ENCODE data around the gene MAP1LC3B2. TPM values are rescaled to one million over a fixed set of nuclear protein-coding genes. Genes with fewer than 3 reads are reported as not detected.
A peak's percentile ranks its signal among the peaks of the same experiment; 100 is the strongest.

MAP1LC3B2 gene
- 6.9 TPM for polyA plus RNA-seq

DNA sequence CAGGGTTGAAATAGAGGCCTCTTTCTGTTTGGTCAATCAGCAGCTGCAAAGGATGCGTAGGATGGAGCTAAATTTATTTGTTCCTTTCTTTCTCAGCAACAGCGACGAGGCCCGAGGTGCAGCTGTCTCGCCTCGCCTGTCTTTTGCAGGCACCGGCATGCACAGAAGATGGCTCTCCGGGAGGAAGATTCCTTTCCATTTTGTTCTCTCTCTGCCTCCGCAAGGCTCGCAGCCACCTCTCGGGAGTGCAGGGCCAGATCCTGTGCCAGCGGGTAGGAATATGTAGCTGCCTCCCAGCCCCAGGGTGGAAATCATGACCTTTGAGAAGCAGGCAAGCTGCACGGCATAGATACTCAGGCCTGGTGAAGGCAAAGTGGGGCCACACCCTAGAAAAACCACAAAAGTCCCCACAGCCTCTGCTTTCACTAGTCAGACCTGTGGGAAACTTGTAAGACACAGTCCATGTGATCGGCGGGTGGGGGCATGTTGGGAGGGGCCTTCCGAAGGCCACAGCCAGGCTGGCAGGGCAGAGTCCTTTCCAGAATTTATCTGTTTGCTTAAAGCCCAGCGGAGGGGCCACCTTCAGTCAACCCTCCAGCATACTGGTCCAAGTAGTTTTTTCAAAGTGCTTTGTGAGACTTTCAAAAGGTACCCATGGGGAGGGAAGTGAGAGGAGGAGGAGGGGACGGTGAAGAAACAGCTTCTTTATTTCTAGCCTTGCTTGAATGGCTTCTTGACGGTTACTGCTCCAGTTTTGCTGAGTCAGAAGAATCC is at the start of gene MAP1LC3B2:
Gene MAP1LC3B2 (plus strand): TSS at position 220 of the 774 bp plus-strand sequence. CDS start 16,562 bp downstream, outside the sequence.
- peak within 1 kb of the TSS; percentile 83 to 92 (median 87) for H3K4me3 Mint-ChIP-seq
- H3K4me1 Mint-ChIP-seq, result peaks cover 18 to 35% (median 34%) of the 10 kb centered on the region in 3 donors
- peaks cover under 1 to 8% (median 5%) of the 10 kb centered on the region in 3 donors for H3K9me3 Mint-ChIP-seq
- H3K27me3 Mint-ChIP-seq, result no peaks in the 10 kb centered on the region
- H3K36me3 Mint-ChIP-seq, result peaks cover 4% of the 10 kb centered on the region
- peak within 1 kb of the TSS; percentile 99 for H3K27ac Mint-ChIP-seq

GRCh38 chr12:116513944-116514343 is 45.2 kb upstream of the MAP1LC3B2 start:
- H3K4me3 Mint-ChIP-seq, result no peak overlapping the region
- H3K27me3 Mint-ChIP-seq, result no peaks in the 10 kb centered on the region
- H3K36me3 Mint-ChIP-seq, result peaks cover 2% of the 10 kb centered on the region
- H3K27ac Mint-ChIP-seq, result no peak overlapping the region
- H3K4me1 Mint-ChIP-seq, result peaks cover 0 to 4% (median 3%) of the 10 kb centered on the region in 3 donors
- peaks cover 0 to 7% (median 5%) of the 10 kb centered on the region in 3 donors for H3K9me3 Mint-ChIP-seq

DNA sequence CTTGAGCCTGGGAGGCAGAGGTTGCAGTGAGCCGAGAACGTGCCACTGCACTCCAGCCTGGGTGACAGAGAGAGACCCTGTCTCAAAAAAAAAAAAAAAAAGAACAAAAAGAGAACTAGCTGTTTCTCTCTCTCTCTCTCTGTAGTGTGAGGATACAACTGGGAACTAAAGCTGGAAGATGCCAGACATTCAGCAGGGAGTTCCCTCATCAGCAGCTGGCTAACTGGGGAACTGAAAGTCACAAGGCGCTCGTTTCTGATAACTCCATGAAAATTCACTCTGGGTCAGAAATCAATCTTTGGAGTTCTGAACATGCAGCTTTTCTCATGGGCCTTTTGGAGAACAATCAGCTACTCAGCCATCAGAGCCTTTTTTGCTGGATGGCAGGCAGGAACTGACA is 43.5 kb upstream of the MAP1LC3B2 start:
- no peaks in the 10 kb centered on the region for H3K27me3 Mint-ChIP-seq
- H3K36me3 Mint-ChIP-seq, result peaks cover 2% of the 10 kb centered on the region
- peaks cover 3 to 8% (median 4%) of the 10 kb centered on the region in 3 donors for H3K4me1 Mint-ChIP-seq
- H3K9me3 Mint-ChIP-seq, result peaks cover 0 to 7% (median 5%) of the 10 kb centered on the region in 3 donors
- H3K4me3 Mint-ChIP-seq, result no peak overlapping the region
- H3K27ac Mint-ChIP-seq, result no peak overlapping the region

GRCh38 chr12:116516657-116517056 is 42.5 kb upstream of the MAP1LC3B2 start:
- Mint-ChIP-seq H3K27ac (no peak overlapping the region), H3K27me3 (no peaks in the 10 kb centered on the region), H3K4me3 (no peak overlapping the region), H3K9me3 (peaks cover 0 to 7% (median 5%) of the 10 kb centered on the region in 3 donors), H3K4me1 (peaks cover 6 to 12% (median 11%) of the 10 kb centered on the region in 3 donors), H3K36me3 (peaks cover 2% of the 10 kb centered on the region)

DNA sequence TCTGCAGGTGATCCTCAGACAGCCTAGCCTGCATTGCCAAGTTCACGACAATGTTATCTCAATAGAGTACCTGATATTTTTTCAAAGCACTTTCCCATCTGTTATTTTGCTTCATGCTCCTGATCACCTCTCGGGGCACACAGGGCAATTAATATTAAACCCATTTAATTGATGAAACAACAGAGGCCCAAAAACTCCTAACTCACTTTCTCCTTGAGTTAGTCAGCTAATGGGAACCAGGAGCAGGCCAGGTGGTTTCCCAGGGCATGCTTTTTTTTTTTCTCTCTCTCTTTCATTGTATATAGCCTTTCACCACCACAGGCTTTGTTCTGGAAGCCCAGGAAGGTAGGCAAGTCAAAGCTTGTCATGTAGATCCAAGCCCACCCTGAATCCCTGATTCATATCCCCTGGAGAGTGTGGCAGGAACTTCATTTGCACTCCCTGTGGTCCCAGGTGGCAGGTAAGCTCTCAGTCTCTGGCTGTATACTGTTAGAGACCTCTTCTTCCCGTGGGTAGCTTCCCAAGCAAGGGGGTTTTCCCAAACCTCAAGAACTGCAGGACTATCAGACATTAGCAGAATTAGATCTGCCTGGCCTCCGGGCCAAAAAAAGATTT is 41.6 kb upstream of the MAP1LC3B2 start:
- Mint-ChIP-seq H3K27me3 (no peaks in the 10 kb centered on the region), H3K36me3 (peaks cover under 1% of the 10 kb centered on the region), H3K4me3 (no peak overlapping the region), H3K27ac (no peak overlapping the region), H3K9me3 (peaks cover 0 to 7% (median 5%) of the 10 kb centered on the region in 3 donors), H3K4me1 (peaks cover 6 to 12% (median 11%) of the 10 kb centered on the region in 3 donors)

DNA sequence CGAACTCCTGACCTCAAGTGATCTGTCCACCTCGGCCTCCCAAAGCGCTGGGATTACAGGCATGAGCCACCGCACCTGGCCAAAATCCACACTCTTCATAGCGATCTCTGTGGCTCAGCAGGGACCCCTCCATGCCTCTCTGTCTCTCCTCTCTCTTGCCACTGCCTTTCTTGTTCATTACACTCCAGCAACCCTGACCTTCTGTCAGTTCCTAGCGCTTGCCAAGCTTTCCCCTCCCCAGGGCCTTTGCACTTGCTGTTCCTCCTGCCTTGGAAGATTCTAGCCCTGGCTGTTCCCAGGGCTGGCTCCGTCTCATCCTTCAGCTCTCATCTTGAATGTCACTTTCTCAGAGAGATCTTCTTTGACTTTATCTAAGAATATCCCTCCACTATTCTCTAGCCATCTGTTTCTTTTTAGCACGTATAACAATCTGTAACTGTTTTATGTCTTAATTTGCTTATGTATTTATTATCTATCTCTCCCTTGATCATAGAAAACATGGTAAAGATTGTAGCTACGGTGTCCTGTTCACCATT is 38.9 kb upstream of the MAP1LC3B2 start:
- Mint-ChIP-seq H3K27me3 (no peaks in the 10 kb centered on the region), H3K36me3 (no peaks in the 10 kb centered on the region), H3K9me3 (no peaks in the 10 kb centered on the region), H3K4me3 (peak overlapping the region in 1 of 4 donors; percentile 78), H3K27ac (no peak overlapping the region), H3K4me1 (peaks cover 6 to 12% (median 11%) of the 10 kb centered on the region in 3 donors)

GRCh38 chr12:116520801-116521471 is 38.2 kb upstream of the MAP1LC3B2 start:
- Mint-ChIP-seq H3K27ac (peak overlapping the region in 1 of 3 donors; percentile 75), H3K27me3 (peaks cover 2% of the 10 kb centered on the region), H3K4me3 (peak overlapping the region in 1 of 4 donors; percentile 37), H3K4me1 (peaks cover 6 to 12% (median 8%) of the 10 kb centered on the region in 3 donors), H3K9me3 (no peaks in the 10 kb centered on the region), H3K36me3 (no peaks in the 10 kb centered on the region)

GRCh38 chr12:116524311-116524710 is 34.9 kb upstream of the MAP1LC3B2 start:
- Mint-ChIP-seq H3K27ac (peak overlapping the region in 1 of 3 donors; percentile 59), H3K4me1 (peaks cover 3 to 12% (median 6%) of the 10 kb centered on the region in 3 donors), H3K27me3 (peaks cover 2% of the 10 kb centered on the region), H3K4me3 (no peak overlapping the region), H3K9me3 (no peaks in the 10 kb centered on the region), H3K36me3 (peaks cover 2% of the 10 kb centered on the region)

DNA sequence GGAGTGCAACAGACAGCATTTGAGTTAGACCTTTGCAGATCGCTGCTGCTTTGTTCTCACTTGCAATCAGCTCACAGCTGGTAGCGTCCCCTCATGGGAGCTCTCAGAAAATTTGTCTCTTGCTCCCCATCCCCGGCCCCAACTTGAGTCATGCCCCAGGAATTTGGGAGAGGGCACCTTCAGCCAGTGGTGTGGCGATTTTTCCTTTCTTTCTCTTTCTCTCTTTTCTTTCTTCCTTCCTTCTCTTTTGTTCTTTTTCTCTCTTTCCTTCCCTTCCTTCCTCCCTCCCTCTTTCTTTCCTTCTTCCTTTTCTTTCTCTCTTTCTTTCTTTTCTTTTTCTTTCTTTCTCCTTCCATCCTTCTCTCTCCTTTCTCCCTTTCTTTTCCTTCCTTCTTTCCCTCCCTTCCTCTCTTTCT is 34.2 kb upstream of the MAP1LC3B2 start:
- Mint-ChIP-seq H3K27me3 (peaks cover 2% of the 10 kb centered on the region), H3K4me3 (no peak overlapping the region), H3K9me3 (no peaks in the 10 kb centered on the region), H3K27ac (no peak overlapping the region), H3K4me1 (peaks cover 3 to 12% (median 5%) of the 10 kb centered on the region in 3 donors), H3K36me3 (peaks cover 2% of the 10 kb centered on the region)

GRCh38 chr12:116525418-116526001 is 33.7 kb upstream of the MAP1LC3B2 start:
- Mint-ChIP-seq H3K27ac (no peak overlapping the region), H3K27me3 (peaks cover 2% of the 10 kb centered on the region), H3K36me3 (peaks cover 2% of the 10 kb centered on the region), H3K4me1 (peaks cover 3 to 11% (median 4%) of the 10 kb centered on the region in 3 donors), H3K4me3 (peak overlapping the region in 1 of 4 donors; percentile 74), H3K9me3 (no peaks in the 10 kb centered on the region)

GRCh38 chr12:116528065-116528464 is 31.1 kb upstream of the MAP1LC3B2 start:
- Mint-ChIP-seq H3K4me3 (no peak overlapping the region), H3K36me3 (peaks cover 4% of the 10 kb centered on the region), H3K27ac (no peak overlapping the region), H3K9me3 (no peaks in the 10 kb centered on the region), H3K4me1 (peaks cover 4 to 5% (median 5%) of the 10 kb centered on the region in 3 donors), H3K27me3 (peaks cover 2% of the 10 kb centered on the region)

GRCh38 chr12:116528498-116528897 is 30.7 kb upstream of the MAP1LC3B2 start:
- no peak overlapping the region for H3K27ac Mint-ChIP-seq
- H3K27me3 Mint-ChIP-seq, result peaks cover 2% of the 10 kb centered on the region
- H3K4me1 Mint-ChIP-seq, result peaks cover 4 to 5% (median 5%) of the 10 kb centered on the region in 3 donors
- peak overlapping the region in 1 of 4 donors; percentile 22 for H3K4me3 Mint-ChIP-seq
- H3K36me3 Mint-ChIP-seq, result peaks cover 4% of the 10 kb centered on the region
- H3K9me3 Mint-ChIP-seq, result no peaks in the 10 kb centered on the region

DNA sequence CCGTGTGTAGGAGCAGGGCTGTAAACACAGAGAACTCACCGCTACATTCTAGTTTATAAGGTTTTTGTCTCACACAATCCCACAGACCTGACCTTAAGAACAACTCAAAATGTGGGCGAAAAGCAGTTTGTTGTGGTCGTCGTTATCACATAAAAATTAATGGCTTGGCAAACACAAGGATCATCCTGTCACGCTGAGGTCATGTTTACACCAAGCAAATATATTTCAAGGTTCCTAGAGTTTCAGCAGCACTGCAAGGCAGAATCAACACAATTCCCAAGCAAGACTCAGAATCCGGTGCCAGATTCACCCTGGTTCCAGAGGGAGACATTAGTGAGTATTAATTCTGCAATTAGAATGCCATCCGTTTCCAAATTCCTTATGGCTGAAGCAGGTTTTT is 30.1 kb upstream of the MAP1LC3B2 start:
- Mint-ChIP-seq H3K36me3 (peaks cover 4% of the 10 kb centered on the region), H3K4me3 (peak overlapping the region in 1 of 4 donors; percentile 22), H3K9me3 (no peaks in the 10 kb centered on the region), H3K27me3 (peaks cover 2% of the 10 kb centered on the region), H3K27ac (no peak overlapping the region), H3K4me1 (peaks cover 4 to 5% (median 5%) of the 10 kb centered on the region in 3 donors)

DNA sequence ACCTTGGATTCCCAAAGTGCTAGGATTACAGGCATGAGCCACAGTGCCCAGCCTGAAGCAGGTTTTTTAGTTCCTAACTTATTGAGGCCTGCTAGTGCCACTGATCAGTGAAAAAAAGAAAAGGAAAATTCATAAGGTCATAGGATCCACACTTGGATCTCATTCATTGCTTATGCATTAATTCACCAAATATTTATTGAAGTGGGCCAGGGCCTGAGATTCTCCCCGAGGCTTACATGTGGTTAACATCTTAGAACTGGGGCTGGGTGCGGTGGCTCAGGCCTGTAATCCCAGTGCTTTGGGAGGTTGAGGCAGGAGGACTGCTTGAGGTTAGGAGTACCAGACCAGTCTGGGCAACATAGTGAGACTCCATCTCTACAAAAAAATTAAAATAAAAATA is 29.5 kb upstream of the MAP1LC3B2 start:
- H3K4me3 Mint-ChIP-seq, result no peak overlapping the region
- peaks cover 4 to 8% (median 5%) of the 10 kb centered on the region in 3 donors for H3K4me1 Mint-ChIP-seq
- H3K27ac Mint-ChIP-seq, result no peak overlapping the region
- H3K9me3 Mint-ChIP-seq, result no peaks in the 10 kb centered on the region
- peaks cover 4% of the 10 kb centered on the region for H3K36me3 Mint-ChIP-seq
- H3K27me3 Mint-ChIP-seq, result peaks cover 2% of the 10 kb centered on the region
